Kasumi-1 (cell line): ENCODE measurements around the gene PPP1R16B.
A peak's percentile ranks its signal among the peaks of the same experiment; 100 is the strongest.

Experiments
- DNase-seq, 2 experiments: peaks; one replicate each; lab custom pipeline; 2025; lab: John Stamatoyannopoulos, UW

The PPP1R16B gene

GRCh38 chr20:38805502-38805957 is at the start of gene PPP1R16B:
Gene PPP1R16B (plus strand): TSS chr20:38805697. CDS start chr20:38835926, 30,229 bp downstream.
- peak; percentile 29 to 35 for DNase-seq

GRCh38 chr20:38757145-38757775 is 48.2 kb upstream of the PPP1R16B start:
- DNase-seq: no peak

- no peak for DNase-seq
Measured at GRCh38 chr20:38759106-38759505, 46.4 kb upstream of the PPP1R16B start.

- DNase-seq: no peak
Measured at GRCh38 chr20:38760978-38761377, 44.5 kb upstream of the PPP1R16B start.

GRCh38 chr20:38762174-38762573 is 43.3 kb upstream of the PPP1R16B start:
- DNase-seq: no peak

GRCh38 chr20:38763616-38764015 is 41.9 kb upstream of the PPP1R16B start:
- DNase-seq: no peak

- DNase-seq: peak; percentile 28 to 29
Measured at GRCh38 chr20:38764567-38765318, 40.8 kb upstream of the PPP1R16B start.

- no peak for DNase-seq
Measured at GRCh38 chr20:38766071-38766470, 39.4 kb upstream of the PPP1R16B start.

GRCh38 chr20:38769376-38770295 is 35.9 kb upstream of the PPP1R16B start:
- DNase-seq: no peak

- DNase-seq: no peak
Measured at GRCh38 chr20:38770546-38770945, 35.0 kb upstream of the PPP1R16B start.

GRCh38 chr20:38770970-38771369 is 34.5 kb upstream of the PPP1R16B start:
- no peak for DNase-seq

GRCh38 chr20:38771621-38772020 is 33.9 kb upstream of the PPP1R16B start:
- DNase-seq: no peak

- no peak for DNase-seq
Measured at GRCh38 chr20:38774167-38774566, 31.3 kb upstream of the PPP1R16B start.

- no peak for DNase-seq
Measured at GRCh38 chr20:38776363-38776762, 29.1 kb upstream of the PPP1R16B start.

- DNase-seq: no peak
Measured at GRCh38 chr20:38779247-38780097, 26.0 kb upstream of the PPP1R16B start.

- DNase-seq: no peak
Measured at GRCh38 chr20:38782275-38782674, 23.2 kb upstream of the PPP1R16B start.

- DNase-seq: no peak
Measured at GRCh38 chr20:38787870-38788269, 17.6 kb upstream of the PPP1R16B start.

GRCh38 chr20:38789503-38790199 is 15.8 kb upstream of the PPP1R16B start:
- DNase-seq: no peak

- DNase-seq: peak; percentile 73 to 89
Measured at GRCh38 chr20:38790200-38791053, 15.1 kb upstream of the PPP1R16B start.

- no peak for DNase-seq
Measured at GRCh38 chr20:38791291-38791690, 14.2 kb upstream of the PPP1R16B start.
